ENCODE measurements around the gene COX5B.
"Not testable (repeated sequence)": the region's sequence is repeated elsewhere in the genome, so short reads cannot be mapped to it uniquely, and the experiment has no call there.

DNA sequence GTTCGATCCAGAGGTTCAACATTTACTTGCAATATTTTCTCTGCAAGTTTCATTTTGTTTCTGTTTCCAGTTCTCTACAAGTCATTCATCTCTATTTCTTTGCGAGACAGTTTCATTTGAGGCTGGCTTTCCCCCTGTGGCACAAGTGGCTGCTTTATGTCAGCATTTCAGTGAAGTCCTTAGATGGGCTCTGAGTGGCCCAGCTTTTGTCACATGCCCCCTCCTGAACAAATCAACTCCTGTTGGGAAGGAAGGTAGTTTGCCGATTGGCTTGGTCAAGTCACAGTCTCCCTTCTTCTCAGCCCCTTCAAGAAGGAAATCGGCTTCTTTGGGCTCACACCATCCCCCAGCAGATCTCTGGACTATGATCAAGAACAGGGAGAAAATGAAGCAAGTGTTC, 37.1 kb upstream of the COX5B start:
- TF ChIP-seq, protein P1, sequence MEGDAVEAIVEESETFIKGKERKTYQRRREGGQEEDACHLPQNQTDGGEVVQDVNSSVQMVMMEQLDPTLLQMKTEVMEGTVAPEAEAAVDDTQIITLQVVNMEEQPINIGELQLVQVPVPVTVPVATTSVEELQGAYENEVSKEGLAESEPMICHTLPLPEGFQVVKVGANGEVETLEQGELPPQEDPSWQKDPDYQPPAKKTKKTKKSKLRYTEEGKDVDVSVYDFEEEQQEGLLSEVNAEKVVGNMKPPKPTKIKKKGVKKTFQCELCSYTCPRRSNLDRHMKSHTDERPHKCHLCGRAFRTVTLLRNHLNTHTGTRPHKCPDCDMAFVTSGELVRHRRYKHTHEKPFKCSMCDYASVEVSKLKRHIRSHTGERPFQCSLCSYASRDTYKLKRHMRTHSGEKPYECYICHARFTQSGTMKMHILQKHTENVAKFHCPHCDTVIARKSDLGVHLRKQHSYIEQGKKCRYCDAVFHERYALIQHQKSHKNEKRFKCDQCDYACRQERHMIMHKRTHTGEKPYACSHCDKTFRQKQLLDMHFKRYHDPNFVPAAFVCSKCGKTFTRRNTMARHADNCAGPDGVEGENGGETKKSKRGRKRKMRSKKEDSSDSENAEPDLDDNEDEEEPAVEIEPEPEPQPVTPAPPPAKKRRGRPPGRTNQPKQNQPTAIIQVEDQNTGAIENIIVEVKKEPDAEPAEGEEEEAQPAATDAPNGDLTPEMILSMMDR (conservative IDR thresholded peaks at IDR 0.05 in 1 of 2, IDR thresholded peaks at IDR 0.05 in 1 of 2; ENCODE audit: extremely low read depth in 1 of 2, insufficient read depth in 1 of 2, low read depth in 1 of 2, low read length in 2 of 2): not testable (repeated sequence)
- TF ChIP-seq EZH2 (IDR thresholded peaks at IDR 0.05; ENCODE audit: borderline replicate concordance, low read length): not testable (repeated sequence)

All from mammary epithelial cell (primary cell).